GM18873 (cell line): ENCODE results near the gene HS6ST3.
"Not testable (repeated sequence)": the region's sequence is repeated elsewhere in the genome, so short reads cannot be mapped to it uniquely, and the experiment has no call there.

Experiments used
- ATAC-seq: cut with Tn5 transposase; IDR thresholded peaks from one replicate; pipeline ENCODE4 v1.9.1; 2021; ENCODE audit warnings: mild to moderate bottlenecking, moderate library complexity, moderate number of reproducible peaks; ENCODE audit not compliant: unreplicated experiment, low FRiP score

HS6ST3 gene

GRCh38 chr13:96091164-96092117, 1.5 kb downstream of the HS6ST3 start:
- ATAC-seq, result no peak

- ATAC-seq, result no peak
Measured at GRCh38 chr13:96093296-96094006, 3.5 kb downstream of the HS6ST3 start.

- ATAC-seq, result no peak
Measured at GRCh38 chr13:96100457-96101220, 10.7 kb downstream of the HS6ST3 start.

- no peak for ATAC-seq
Measured at GRCh38 chr13:96104516-96104915, 14.6 kb downstream of the HS6ST3 start.

- not testable (repeated sequence) for ATAC-seq
Measured at GRCh38 chr13:96108072-96108471, 18.2 kb downstream of the HS6ST3 start.

GRCh38 chr13:96109125-96109524, 19.2 kb downstream of the HS6ST3 start:
- ATAC-seq, result no peak

- ATAC-seq, result no peak
Measured at GRCh38 chr13:96112936-96113335, 23.0 kb downstream of the HS6ST3 start.

GRCh38 chr13:96115368-96115767, 25.5 kb downstream of the HS6ST3 start:
- ATAC-seq, result not testable (repeated sequence)

GRCh38 chr13:96119921-96120320, 30.0 kb downstream of the HS6ST3 start:
- no peak for ATAC-seq

GRCh38 chr13:96130818-96131340, 41.0 kb downstream of the HS6ST3 start:
- no peak for ATAC-seq

GRCh38 chr13:96141032-96141431, 51.1 kb downstream of the HS6ST3 start:
- ATAC-seq, result no peak

- no peak for ATAC-seq
Measured at GRCh38 chr13:96159725-96160124, 69.8 kb downstream of the HS6ST3 start.

- ATAC-seq, result no peak
Measured at GRCh38 chr13:96161141-96161540, 71.2 kb downstream of the HS6ST3 start.

GRCh38 chr13:96165840-96166239, 75.9 kb downstream of the HS6ST3 start:
- no peak for ATAC-seq

GRCh38 chr13:96172066-96172465, 82.2 kb downstream of the HS6ST3 start:
- no peak for ATAC-seq

- ATAC-seq, result no peak
Measured at GRCh38 chr13:96178759-96179158, 88.9 kb downstream of the HS6ST3 start.

GRCh38 chr13:96179309-96179708, 89.4 kb downstream of the HS6ST3 start:
- ATAC-seq, result no peak

- no peak for ATAC-seq
Measured at GRCh38 chr13:96181911-96182310, 92.0 kb downstream of the HS6ST3 start.

GRCh38 chr13:96185818-96186217, 95.9 kb downstream of the HS6ST3 start:
- no peak for ATAC-seq

GRCh38 chr13:96191367-96191766, 101.5 kb downstream of the HS6ST3 start:
- ATAC-seq, result no peak
